Skeletal muscle tissue (tissue), 4 donors: ENCODE measurements around the gene LIN54. TPM values are rescaled to one million over a fixed set of nuclear protein-coding genes. Genes with fewer than 3 reads are reported as not detected.
"Not testable (repeated sequence)": the region's sequence is repeated elsewhere in the genome, so short reads cannot be mapped to it uniquely, and the experiment has no call there.

Source experiments
- H3K27ac ChIP-seq: one replicate; pipeline ENCODE4 v1.7.0; 2013; ENCODE audit warnings: mild to moderate bottlenecking, low read depth, low read length, inconsistent platforms
- H3K27me3 ChIP-seq, 3 donors: one replicate each; pipeline ENCODE4 v1.7.0; 2013; ENCODE audit warnings: low read length in 3 of 3; ENCODE audit not compliant: control insufficient read depth in 3 of 3, insufficient read depth in 3 of 3
- H3K36me3 ChIP-seq, 3 donors: one replicate each; pipeline ENCODE4 v1.7.0; 2013; ENCODE audit warnings: low read length in 3 of 3; ENCODE audit not compliant: control insufficient read depth in 3 of 3, insufficient read depth in 3 of 3
- H3K4me1 ChIP-seq, 3 donors: one replicate each; pipeline ENCODE4 v1.7.0; 2013; ENCODE audit warnings: low read length in 3 of 3, mild to moderate bottlenecking in 3 of 3; ENCODE audit not compliant: control insufficient read depth in 3 of 3, insufficient read depth in 3 of 3
- H3K4me3 ChIP-seq, 3 donors: one replicate each; pipeline ENCODE4 v1.7.0; 2013; ENCODE audit warnings: low read length in 3 of 3
- H3K9ac ChIP-seq, 3 donors: one replicate each; pipeline ENCODE4 v1.7.0; 2013; ENCODE audit warnings: low read length in 3 of 3, mild to moderate bottlenecking in 3 of 3, moderate library complexity in 2 of 3, low read depth in 1 of 3
- H3K9me3 ChIP-seq, 3 donors: one replicate each; pipeline ENCODE4 v1.7.0; 2013; ENCODE audit warnings: low read length in 3 of 3; ENCODE audit not compliant: control insufficient read depth in 3 of 3
- total RNA-seq: library from RNA; depleted of rRNA; stranded (reverse); fragments of >200 nt; gene quantifications from one replicate; pipeline ENCODE4 v1.2.3, GENCODE V29; 2014
- donor health status: Osteomylitis.

The LIN54 gene
- total RNA-seq, 1 donor from 2014 or later = 8.4 TPM

GRCh38 chr4:82918091-82918490 is 92.5 kb downstream of the LIN54 start:
- Histone ChIP-seq H3K9me3 (no peaks in the 10 kb centered on the region), H3K27ac (no peak overlapping the region), H3K4me3 (no peak overlapping the region), H3K36me3 (peaks cover 6 to 23% (median 12%) of the 10 kb centered on the region in 3 donors), H3K27me3 (no peaks in the 10 kb centered on the region), H3K4me1 (no peaks in the 10 kb centered on the region), H3K9ac (no peak overlapping the region)

DNA sequence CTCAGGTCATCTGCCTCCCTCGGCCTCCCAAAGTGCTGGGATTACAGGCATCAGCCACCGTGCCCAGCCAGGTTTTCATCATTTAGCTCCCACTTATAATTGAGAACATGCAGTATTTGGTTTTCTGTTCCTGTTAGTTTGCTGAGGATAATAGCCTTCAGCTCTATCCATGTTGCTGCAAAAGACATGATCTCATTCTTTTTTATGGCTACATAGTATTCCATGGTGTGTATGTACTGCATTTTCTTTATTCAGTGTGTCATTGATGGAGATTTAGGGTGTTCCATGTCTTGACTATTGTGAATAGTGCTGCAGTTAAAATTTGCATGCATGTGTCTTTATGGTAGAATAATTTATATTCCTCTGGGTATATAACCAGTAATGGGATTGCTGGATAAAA is 96.7 kb downstream of the LIN54 start:
- H3K27me3 ChIP-seq, H3K9ac ChIP-seq, H3K9me3 ChIP-seq, H3K27ac ChIP-seq, H3K4me1 ChIP-seq, H3K4me3 ChIP-seq: not testable (repeated sequence)
- peaks cover 6 to 30% (median 12%) of the 10 kb centered on the region in 3 donors for H3K36me3 ChIP-seq

GRCh38 chr4:82913305-82913704 is 97.3 kb downstream of the LIN54 start:
- H3K4me3 ChIP-seq = no peak overlapping the region
- H3K9ac ChIP-seq = no peak overlapping the region
- H3K4me1 ChIP-seq = no peaks in the 10 kb centered on the region
- no peaks in the 10 kb centered on the region for H3K9me3 ChIP-seq
- H3K36me3 ChIP-seq = peaks cover 6 to 32% (median 14%) of the 10 kb centered on the region in 3 donors
- no peak overlapping the region for H3K27ac ChIP-seq
- H3K27me3 ChIP-seq = no peaks in the 10 kb centered on the region

DNA sequence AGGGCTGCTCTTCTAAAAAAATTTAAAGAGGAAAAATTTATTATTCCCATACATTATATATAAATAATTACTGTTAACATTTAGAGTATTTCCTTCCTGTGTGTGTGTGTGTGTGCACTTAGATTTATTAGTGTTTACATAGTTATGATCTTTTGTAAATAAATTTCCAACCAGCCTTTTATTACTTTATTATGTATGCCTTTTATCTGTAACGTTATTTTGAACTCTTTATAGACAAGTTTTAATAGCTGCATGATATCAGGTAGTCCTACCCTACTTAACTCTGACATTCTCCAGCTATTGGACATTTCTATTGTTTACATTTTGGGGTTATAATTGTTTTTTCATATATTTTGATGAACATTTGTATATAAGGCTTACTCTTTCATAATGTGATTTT is 101.3 kb downstream of the LIN54 start:
- no peak overlapping the region for H3K27ac ChIP-seq
- no peak overlapping the region for H3K9ac ChIP-seq
- no peaks in the 10 kb centered on the region for H3K9me3 ChIP-seq
- H3K36me3 ChIP-seq = peaks cover 5 to 26% (median 18%) of the 10 kb centered on the region in 3 donors
- H3K4me3 ChIP-seq = no peak overlapping the region
- no peaks in the 10 kb centered on the region for H3K4me1 ChIP-seq
- H3K27me3 ChIP-seq = no peaks in the 10 kb centered on the region

- Histone ChIP-seq H3K4me1 (peaks cover 0 to 10% (median 7%) of the 10 kb centered on the region in 3 donors), H3K4me3 (no peak overlapping the region), H3K27ac (no peak overlapping the region), H3K9me3 (no peaks in the 10 kb centered on the region), H3K27me3 (no peaks in the 10 kb centered on the region), H3K36me3 (peaks cover 5 to 26% (median 18%) of the 10 kb centered on the region in 3 donors), H3K9ac (no peak overlapping the region)
Measured at GRCh38 chr4:82906469-82906868, 104.2 kb downstream of the LIN54 start.

GRCh38 chr4:82905205-82905604 is 105.4 kb downstream of the LIN54 start:
- no peaks in the 10 kb centered on the region for H3K27me3 ChIP-seq
- H3K9ac ChIP-seq = no peak overlapping the region
- H3K4me3 ChIP-seq = no peak overlapping the region
- peaks cover 5 to 26% (median 11%) of the 10 kb centered on the region in 3 donors for H3K36me3 ChIP-seq
- no peak overlapping the region for H3K27ac ChIP-seq
- no peaks in the 10 kb centered on the region for H3K9me3 ChIP-seq
- H3K4me1 ChIP-seq = peaks cover 0 to 18% (median 8%) of the 10 kb centered on the region in 3 donors

- Histone ChIP-seq H3K27ac (no peak overlapping the region), H3K4me1 (peaks cover 0 to 24% (median 17%) of the 10 kb centered on the region in 3 donors), H3K36me3 (peaks cover 5 to 26% (median 11%) of the 10 kb centered on the region in 3 donors), H3K9ac (no peak overlapping the region), H3K4me3 (no peak overlapping the region), H3K9me3 (no peaks in the 10 kb centered on the region), H3K27me3 (no peaks in the 10 kb centered on the region)
Measured at GRCh38 chr4:82903737-82904136, 106.9 kb downstream of the LIN54 start.

DNA sequence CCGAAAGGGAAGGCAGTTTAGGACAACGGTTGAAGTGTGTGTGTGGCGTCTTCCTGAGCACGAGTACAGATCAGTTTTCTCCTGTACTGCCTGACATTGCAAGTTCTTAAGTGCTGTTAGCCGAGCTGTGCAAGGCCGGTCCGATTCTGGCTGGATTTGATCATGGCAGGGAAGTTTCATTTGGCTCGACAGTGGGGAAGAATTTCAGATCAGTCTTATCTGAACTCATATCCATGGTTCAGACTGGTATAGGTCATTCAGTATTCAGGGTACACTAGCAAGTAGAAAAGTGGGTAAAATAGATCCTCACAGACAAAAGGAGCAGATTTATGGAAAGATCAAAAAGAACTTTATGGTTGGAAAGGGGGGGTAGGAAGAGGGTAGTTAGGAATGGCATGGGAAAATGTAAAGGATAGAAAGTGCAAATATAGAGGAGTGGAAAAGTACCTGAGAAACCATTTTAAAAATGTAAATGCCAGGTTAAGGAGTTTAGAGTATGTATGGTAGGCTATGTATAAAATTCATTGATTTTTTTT is 109.4 kb downstream of the LIN54 start:
- H3K9me3 ChIP-seq = no peaks in the 10 kb centered on the region
- H3K4me1 ChIP-seq = peaks cover 4 to 27% (median 27%) of the 10 kb centered on the region in 3 donors
- peaks cover under 1 to 10% (median 6%) of the 10 kb centered on the region in 3 donors for H3K36me3 ChIP-seq
- H3K27me3 ChIP-seq = no peaks in the 10 kb centered on the region
- peak overlapping the region; percentile 95 to 99 (median 96) for H3K4me3 ChIP-seq
- peak overlapping the region; percentile 82 to 96 (median 94) for H3K9ac ChIP-seq
- peak overlapping the region; percentile 99 for H3K27ac ChIP-seq

DNA sequence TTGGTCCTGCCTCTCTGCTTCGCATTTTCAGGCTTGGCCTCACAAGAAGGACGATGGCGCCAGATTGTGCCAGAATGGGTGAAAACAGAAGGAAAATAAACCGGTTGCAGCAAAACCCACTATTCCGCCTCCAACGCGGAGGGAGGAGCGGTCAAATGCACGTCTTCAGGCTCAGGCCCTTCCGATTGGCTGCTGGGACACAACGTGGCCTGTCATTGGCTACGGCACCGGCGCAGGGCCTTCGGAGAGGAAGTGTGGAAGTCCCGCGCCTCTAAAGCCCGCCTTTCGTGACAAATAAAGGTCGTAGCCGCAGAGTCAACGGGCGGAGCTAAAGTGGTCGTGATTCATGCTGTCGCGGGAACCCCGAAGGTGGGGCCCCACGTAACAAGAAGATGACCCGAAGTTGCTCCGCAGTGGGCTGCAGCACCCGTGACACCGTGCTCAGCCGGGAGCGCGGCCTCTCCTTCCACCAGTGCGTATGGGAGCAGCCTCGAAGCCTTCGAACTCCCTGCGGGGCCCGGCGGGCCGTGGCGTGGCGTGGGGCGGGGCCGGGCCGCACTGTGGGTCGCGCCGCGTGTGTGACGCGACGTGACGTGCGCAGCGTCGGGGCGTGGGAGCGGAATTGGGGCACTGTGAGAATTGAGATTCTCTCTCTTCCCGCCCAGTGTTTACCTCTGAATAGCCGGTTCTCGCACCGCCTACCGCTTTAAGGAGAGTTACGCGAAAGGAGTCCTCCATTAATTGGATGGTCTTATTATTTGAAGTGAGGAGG is 110.0 kb downstream of the LIN54 start, which contains the start of gene THAP9:
Gene THAP9, plus strand, starts transcription at position 325 of the 772 bp plus-strand sequence. Its CDS starts 68 bp downstream, at position 393.
- Histone ChIP-seq H3K27ac (peak within 1 kb of the TSS; percentile 99), H3K4me1 (peaks cover 4 to 27% (median 27%) of the 10 kb centered on the region in 3 donors), H3K36me3 (peaks cover 0 to 7% (median 1%) of the 10 kb centered on the region in 3 donors), H3K9me3 (no peaks in the 10 kb centered on the region), H3K4me3 (peak within 1 kb of the TSS; percentile 95 to 99 (median 96)), H3K27me3 (no peaks in the 10 kb centered on the region), H3K9ac (peak within 1 kb of the TSS; percentile 82 to 96 (median 94))

DNA sequence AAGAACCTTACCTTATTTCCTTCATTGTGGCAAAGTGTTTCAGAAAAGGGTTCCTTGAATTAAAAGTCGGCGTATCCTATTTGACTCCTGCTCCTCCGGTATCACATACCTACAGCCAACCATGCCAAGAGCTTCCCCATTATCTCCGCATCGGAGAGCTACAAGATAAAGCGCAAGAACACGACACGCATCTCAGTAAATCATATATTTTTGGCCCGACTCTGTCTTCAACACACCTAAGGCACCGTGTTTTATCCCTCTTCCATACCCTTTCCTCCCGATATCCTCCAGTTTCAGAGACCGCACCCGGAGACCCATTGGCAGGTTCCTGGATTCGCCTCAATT is 110.6 kb downstream of the LIN54 start:
- Histone ChIP-seq H3K4me3 (peak overlapping the region; percentile 95 to 99 (median 96)), H3K9me3 (no peaks in the 10 kb centered on the region), H3K9ac (peak overlapping the region; percentile 82 to 96 (median 94)), H3K36me3 (peaks cover 0 to 7% (median 0%) of the 10 kb centered on the region in 3 donors), H3K27me3 (no peaks in the 10 kb centered on the region), H3K27ac (peak overlapping the region; percentile 99), H3K4me1 (peaks cover 4 to 27% (median 27%) of the 10 kb centered on the region in 3 donors)
